ENCODE measurements around the gene DZIP1.

DZIP1 gene

GRCh38 chr13:95541911-95542474 is 102.5 kb downstream of the DZIP1 start:
- no peak for DNase-seq

- DNase-seq, result no peak
Measured at GRCh38 chr13:95541308-95541707, 103.2 kb downstream of the DZIP1 start.

DNA sequence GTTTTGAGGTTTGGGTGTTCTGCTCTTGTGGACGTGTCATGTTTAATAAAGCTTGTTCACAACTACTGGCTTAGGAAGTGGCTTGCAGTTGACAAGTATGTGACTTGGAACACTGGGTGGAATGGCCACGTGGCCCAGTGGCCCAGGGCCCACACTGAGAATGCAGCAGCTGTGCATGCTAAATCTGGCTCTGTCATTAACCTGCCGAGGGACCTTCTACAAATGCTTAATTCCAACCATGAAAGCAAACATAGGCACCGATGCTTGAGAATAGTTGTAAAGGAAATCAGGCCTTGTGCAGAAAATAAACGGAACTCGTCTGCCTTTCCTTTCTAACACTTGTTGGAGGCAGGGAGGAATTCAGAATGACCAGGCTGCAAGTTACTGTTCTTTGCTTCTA is 103.6 kb downstream of the DZIP1 start:
- DNase-seq, result no peak

GRCh38 chr13:95536632-95537241 is 107.8 kb downstream of the DZIP1 start:
- peak; percentile 32 for DNase-seq

GRCh38 chr13:95535243-95535642 is 109.3 kb downstream of the DZIP1 start:
- peak; percentile 72 for DNase-seq

DNA sequence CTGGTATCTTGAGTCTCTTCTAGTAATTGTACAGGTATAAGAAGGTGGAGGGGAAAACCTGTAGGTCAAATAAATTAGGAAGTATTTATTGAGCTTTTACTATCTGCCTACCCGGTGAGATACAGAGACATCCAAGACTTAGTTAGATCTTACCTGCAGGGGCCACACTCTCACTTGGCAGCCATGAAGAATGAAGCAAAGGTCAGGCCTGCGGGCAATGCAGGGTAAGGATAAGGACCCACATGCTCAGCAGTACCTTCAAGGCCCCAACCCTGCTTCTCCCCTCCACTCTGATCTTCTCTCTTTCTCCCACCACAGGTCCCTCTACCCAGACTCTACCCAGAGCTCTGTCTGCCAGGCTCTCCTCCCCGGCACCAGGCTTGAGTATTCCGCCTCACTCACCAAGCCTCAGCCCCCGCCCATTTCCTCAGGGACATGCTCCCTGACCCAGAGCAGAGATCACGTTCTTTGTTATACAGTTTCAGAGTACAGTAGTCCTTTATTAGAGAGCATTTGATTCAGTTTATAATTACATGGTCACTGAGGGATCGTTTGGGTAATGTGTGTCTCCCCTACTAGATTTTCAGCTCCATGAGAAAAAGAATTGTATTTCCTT is 110.9 kb downstream of the DZIP1 start:
- no peak for DNase-seq

GRCh38 chr13:95530178-95530577 is 114.3 kb downstream of the DZIP1 start:
- peak; percentile 13 for DNase-seq

Data from fibroblast of skin of back (primary cell).